ENCODE results near the gene SP140L. TPM values are rescaled to one million over a fixed set of nuclear protein-coding genes. Genes with fewer than 3 reads are reported as not detected.
A peak's percentile ranks its signal among the peaks of the same experiment; 100 is the strongest.
"Not testable (repeated sequence)": the region's sequence is repeated elsewhere in the genome, so short reads cannot be mapped to it uniquely, and the experiment has no call there.

SP140L gene
- total RNA-seq, 1 experiment from 2014 or later = 13.9 TPM

DNA sequence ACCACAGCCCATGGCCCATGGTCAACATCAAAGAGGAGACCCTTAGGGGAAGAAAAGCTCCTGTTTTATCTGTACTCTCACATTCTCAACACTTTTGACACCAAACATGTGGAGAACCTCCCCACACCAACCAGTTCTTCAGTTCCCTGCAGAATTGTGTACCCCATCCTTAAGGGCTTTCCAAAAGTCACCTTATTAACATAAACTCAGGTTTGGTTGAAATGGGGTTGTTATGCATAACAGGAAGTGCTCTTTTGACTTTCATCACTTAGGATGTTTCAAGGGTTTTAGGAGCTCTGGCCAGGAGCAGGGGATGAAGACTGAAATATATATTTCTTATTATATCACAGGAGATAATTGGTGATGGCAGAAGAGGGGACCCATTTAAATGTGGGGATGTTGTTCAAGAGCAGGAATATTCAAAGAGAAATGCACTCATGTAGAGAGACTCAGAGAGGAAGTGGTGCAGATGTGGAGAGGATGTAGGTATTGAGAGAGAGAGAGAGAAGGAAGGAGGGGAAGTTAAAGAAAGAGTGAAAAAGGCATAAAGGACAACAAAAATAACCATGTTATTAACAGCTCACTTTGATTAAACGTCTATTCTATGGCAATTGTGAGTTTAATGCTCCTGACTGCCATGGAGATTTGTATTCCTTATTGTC, 35.2 kb downstream of the SP140L start:
- DNase-seq (ENCODE audit: low read depth) = no peak

GRCh38 chr2:230382108-230382507, 55.1 kb downstream of the SP140L start:
- DNase-seq (ENCODE audit: low read depth) = no peak

- DNase-seq (ENCODE audit: low read depth) = no peak
Observed at GRCh38 chr2:230383453-230383852, 56.5 kb downstream of the SP140L start.

GRCh38 chr2:230384986-230385385, 58.0 kb downstream of the SP140L start:
- no peak for DNase-seq (ENCODE audit: low read depth)

- no peak for DNase-seq (ENCODE audit: low read depth)
Observed at GRCh38 chr2:230394301-230394700, 67.3 kb downstream of the SP140L start.

GRCh38 chr2:230398698-230399097, 71.7 kb downstream of the SP140L start:
- not testable (repeated sequence) for DNase-seq (ENCODE audit: low read depth)

DNA sequence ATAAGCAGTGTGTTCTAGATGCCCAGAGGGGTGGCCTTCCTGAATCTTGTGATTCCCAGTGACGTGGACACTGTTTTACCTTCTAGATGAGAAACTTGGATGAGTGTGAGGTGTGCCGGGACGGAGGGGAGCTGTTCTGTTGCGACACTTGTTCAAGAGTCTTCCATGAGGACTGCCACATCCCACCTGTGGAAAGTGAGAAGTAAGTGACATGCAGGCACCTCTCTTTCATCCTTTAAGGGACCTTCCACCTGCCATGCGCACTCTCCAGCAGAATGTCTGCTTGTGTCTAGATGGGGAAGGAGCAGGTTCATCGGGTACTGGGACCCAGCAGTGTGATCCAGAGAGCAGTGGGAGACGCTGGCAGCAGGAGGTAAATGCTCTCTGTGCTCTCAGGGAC, 73.0 kb downstream of the SP140L start:
- DNase-seq (ENCODE audit: low read depth) = no peak

GRCh38 chr2:230400454-230400853, 73.5 kb downstream of the SP140L start:
- no peak for DNase-seq (ENCODE audit: low read depth)

DNA sequence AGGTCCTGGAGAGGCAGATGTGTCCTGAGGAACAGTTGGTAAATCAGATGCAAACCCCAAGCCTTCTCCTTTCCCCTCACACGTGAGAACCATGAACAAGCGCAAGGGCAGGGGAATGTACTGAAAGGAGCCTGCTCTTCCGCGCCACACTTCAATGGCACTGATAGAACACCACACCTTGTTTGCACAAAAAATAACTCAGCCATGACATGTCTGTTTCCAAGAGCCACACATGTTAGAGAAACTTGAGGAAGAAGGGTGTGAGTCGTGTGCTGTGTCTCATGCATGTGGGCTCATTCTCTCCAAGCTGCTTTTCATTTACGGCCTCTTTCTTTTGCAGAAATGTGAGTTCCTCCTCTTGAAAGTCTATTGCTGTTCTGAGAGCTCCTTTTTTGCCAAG, 74.0 kb downstream of the SP140L start:
- DNase-seq (ENCODE audit: low read depth) = not testable (repeated sequence)

DNA sequence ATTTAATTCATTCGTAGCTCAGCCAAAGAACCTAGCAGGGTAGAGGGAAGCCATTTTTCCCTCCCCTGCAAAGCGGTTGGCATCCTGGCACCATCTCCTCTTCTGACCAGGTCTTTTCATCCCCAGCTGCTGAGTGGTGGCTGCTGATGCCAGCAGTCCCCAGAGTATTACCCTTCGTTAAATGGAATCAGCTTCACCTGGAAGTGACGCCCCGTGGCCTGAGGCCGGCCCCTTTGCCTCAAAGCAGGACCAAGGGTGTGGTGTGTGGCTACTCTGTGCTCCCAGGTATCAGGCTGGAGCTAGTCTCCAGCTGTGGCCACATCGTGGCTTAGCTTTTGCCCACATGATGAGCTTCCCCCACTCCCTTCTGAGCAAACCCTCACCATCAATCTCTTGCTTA, 76.8 kb downstream of the SP140L start:
- no peak for DNase-seq (ENCODE audit: low read depth)

GRCh38 chr2:230405824-230406223, 78.8 kb downstream of the SP140L start:
- no peak for DNase-seq (ENCODE audit: low read depth)

DNA sequence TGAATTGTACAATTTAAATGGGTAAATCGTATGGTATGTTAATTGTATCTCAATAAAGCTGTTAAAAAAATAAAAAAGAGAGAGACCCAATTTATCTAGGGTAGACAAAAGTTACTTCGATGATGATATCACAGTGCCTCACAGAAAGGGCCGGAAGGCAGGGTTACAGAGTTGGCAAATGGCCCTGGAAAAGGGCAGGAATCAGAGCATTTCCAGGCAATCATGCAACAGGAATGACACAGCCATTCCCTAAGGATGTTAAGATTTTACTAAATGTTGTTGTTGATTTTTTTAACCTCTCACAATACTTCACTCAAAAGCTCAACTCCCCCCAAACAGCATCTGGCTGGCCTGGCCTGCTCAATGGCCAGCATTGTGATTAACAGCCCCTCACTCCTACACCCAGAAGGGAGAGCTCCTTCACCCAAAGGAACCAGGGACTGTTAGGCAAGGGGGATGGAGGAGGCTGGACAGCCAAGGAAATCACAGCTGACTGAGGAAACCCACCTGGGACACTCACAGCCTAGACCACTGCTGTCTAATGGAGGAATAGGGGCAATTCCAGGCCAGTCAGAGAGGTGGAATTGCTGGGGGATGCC, 81.3 kb downstream of the SP140L start:
- DNase-seq (ENCODE audit: low read depth) = peak; percentile 36

- DNase-seq (ENCODE audit: low read depth) = not testable (repeated sequence)
Observed at GRCh38 chr2:230409316-230409715, 82.3 kb downstream of the SP140L start.

DNA sequence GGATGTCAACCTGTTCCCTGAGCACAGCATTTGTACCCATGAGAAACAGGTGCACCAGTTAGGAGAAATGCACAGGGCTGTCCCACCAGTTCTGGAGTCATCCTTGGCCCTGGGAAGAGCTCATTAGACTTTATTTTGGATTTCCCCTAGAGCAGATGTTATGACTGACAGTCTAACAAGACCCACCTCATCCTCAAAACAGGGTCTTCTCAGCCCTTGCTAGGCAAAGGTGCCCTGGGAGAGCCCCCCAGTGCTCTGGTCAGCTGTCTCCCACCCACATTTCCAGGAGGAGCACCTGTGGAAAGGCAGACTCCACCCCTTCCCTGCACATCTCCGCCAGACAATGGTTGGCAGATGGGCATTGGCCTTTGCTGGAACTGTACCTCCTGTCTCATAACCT, 83.3 kb downstream of the SP140L start:
- DNase-seq (ENCODE audit: low read depth) = no peak

DNA sequence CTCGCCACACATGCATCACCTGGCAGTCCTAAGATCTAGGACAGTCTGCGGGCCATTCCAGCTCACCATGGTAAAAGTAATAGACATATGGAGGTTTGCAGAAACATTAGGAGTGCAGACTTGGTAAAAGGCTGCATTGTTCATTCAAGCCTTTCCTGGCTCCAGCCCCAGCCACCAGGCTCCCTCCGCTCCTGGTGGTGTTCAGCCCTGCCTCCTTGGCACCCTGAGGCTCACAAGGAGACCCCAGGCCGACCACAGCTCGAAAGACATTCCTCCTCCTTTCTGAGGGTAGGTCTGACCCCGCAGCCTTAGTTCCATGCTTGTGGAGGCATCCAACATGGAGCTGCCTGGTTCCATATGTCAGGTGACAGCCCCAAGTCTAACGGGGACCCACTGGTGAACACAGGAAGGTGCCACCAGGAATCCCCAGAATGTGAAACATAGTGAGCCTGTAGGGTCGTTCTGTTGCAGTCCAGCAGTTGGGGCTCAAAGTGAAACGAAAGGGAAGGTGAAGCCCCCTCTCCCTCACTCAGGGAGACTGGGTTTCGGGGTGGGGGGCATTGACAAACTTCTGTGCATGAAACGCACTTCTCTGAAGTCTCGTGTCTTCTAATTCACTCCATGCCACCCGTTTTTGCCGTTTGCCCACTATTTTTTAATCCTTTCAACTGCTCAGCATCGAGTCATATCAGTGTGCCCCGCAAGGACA, 84.0 kb downstream of the SP140L start:
- DNase-seq (ENCODE audit: low read depth) = no peak

GRCh38 chr2:230411570-230412370, 84.8 kb downstream of the SP140L start:
- peak; percentile 67 for DNase-seq (ENCODE audit: low read depth)

DNA sequence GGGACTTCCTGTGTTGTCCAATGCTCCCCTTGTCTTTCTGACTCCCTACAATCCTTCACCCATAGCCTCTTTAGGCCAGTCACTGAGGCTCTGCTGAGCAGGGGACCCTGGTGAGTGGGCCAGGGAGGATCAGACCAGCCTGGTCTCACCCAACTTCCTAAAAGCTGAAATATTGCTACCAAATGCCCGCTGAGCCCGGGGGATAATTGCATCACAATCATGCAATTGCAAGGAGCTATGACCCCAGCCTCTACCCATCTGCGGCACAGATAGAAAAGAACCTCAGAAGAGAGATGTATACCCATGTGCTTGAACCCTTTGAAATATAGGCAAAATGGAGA, 85.3 kb downstream of the SP140L start:
- DNase-seq (ENCODE audit: low read depth) = no peak

DNA sequence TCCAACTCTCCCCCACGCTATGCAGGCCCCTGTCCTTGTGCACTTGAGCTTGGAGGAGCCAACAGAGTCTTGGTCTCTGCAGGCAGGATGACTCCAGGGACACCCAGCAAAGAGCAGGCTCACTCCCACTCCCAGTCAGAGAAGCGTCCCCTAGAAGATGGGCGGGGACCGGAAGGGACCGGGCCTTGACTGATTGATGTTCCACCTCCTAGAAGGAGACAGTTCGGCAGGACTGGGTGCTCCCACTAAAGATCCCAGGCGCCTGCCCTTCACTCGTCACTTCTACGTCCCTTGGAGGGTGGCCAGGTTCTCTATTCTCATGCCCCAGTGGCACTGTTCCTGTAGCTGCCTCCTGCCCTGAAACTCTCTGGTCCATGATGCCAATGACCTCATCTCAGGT, 85.9 kb downstream of the SP140L start:
- no peak for DNase-seq (ENCODE audit: low read depth)

GRCh38 chr2:230413479-230413878, 86.5 kb downstream of the SP140L start:
- DNase-seq (ENCODE audit: low read depth) = no peak

GRCh38 chr2:230414302-230414701, 87.3 kb downstream of the SP140L start:
- DNase-seq (ENCODE audit: low read depth) = no peak

GRCh38 chr2:230416061-230416721, 89.2 kb downstream of the SP140L start, which contains the start of gene SP100:
Gene SP100, plus strand, starts transcription at chr2:230416201. Its CDS starts 96 bp downstream, at chr2:230416297.
- peak; percentile 89 for DNase-seq (ENCODE audit: low read depth)

- no peak for DNase-seq (ENCODE audit: low read depth)
Observed at GRCh38 chr2:230417436-230417835, 90.4 kb downstream of the SP140L start.
